GM11168 (cell line): ENCODE results near the gene CTBP1.

Experiments
- in situ Hi-C: fragments of 300-500 bp; cut with MboI; formaldehyde crosslinking; loops from one replicate; pipeline ENCODE4 v1.12.0; 2022; ENCODE audit warnings: low sequenced_read_pairs; ENCODE audit not compliant: unreplicated experiment

CTBP1 gene

DNA sequence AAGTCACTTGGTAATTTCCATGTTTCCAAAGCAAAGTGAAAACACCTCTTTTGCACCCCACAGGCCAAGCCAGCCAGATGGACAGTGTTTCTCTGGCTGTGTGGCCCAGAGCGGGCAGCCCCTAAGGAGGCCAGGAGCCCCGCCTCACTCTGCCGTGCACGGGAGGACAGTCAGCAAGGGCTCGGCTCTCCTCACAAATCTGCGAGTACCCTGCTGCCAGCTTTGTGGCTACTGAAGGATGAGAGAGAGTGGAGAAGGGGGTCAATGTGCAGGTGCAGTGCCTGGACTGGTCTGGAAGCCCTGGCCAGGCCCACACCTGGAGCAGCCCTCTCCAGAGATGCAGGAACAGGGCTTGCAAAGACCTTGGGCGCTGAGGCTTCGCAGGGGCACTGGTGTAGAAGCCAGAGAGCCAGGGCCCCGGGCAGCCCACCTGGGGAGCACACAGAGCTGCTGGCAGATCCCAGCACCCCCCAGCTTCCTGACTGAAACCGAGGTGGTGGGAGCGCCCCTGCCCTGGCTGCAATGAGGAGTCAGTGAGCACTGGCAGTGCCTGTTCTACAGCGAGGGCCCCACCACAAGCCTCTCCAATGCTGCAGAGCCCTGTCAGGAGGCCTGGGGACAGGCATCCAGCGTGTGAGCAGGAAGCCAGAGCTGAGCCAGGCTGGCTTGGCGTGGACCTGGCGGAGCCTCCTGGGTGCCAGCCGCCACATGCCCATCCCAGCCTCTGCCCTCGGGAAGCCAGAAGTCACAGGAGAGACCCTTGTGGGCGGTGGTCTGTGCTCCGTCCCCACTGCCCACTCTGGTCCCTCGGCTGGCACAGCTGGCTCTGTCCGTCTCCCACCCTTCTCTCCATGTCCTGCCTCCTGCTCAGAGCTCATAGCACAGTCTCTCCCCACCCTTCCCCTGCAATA is 80.5 kb downstream of the CTBP1 start:
- in situ Hi-C loops, result loop anchor here (10.0 kb wide), 1 partner anchor 96 kb away; no protein-coding TSS in a partner anchor

DNA sequence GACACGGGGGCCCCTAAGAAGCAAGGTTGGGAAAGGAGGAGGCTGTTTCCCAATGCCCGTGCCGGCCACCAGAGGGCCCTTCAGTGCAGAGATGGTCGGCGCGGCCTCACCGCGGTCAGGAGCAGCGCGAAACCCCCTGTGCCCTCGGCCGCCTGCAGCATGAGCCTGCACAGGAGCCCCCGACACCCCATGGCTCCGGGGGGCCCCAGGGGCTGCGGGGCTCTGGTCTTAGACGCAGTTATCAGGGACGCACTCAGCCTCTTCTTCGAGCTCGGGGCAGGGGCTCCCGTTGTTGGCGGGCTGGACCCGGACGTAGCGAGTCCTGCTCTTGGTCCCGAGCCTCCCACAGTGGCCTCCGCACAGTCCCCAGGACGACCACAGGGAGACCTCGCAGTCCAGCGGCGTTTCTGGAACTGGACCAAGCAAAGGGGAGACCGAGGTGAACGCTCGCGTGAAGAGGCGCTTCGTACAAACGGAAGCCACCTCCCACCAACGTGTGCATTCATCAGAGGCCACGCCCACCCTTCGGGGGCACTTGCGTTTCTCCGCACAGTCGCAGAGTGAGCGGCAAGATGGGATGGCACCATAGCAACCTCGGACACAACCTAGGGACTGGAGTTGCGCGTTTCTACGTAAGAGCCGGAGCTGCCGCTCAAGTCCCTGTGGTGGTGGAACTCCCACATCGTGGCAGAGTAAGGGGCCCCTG is 81.5 kb downstream of the CTBP1 start:
- in situ Hi-C loops, result loop anchor here (10.0 kb wide), 1 partner anchor 97 kb away; no protein-coding TSS in a partner anchor

DNA sequence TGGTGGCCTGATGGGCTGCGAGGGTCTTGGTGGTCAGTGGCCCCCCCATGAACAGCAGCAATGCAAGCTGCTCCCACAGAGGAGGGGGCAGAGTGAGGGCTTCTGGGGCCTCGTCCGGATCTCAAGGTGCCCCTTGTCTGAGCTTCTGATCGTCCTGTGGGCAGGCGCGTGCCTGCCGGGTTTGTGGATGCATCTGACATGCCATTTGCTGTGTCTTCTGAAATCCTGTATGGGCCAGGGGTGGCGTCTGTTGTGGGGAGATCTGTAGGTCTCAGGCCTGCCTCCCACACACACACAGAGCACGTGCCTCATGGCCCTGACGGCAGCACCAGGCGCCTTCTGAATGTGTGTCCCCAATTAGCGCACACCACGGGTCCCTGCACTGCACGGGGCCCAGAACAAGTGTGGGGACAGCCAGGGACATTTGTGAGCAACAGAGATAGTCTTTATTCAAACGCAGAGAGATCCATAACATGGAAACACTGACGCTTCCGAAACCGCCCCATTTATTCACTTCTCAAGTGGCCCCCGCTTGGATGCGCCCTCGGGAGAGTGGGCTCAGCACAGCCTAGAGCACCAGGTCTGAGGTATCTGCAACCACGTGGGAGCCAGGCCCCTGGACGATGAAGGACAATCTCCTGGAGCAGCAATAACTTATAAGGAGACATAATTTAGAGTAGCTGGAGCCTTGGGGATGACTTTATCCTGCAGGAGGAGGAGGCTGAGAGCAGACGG is 82.3 kb downstream of the CTBP1 start:
- in situ Hi-C loops, result loop anchor here (10.0 kb wide), 1 partner anchor 98 kb away; no protein-coding TSS in a partner anchor

DNA sequence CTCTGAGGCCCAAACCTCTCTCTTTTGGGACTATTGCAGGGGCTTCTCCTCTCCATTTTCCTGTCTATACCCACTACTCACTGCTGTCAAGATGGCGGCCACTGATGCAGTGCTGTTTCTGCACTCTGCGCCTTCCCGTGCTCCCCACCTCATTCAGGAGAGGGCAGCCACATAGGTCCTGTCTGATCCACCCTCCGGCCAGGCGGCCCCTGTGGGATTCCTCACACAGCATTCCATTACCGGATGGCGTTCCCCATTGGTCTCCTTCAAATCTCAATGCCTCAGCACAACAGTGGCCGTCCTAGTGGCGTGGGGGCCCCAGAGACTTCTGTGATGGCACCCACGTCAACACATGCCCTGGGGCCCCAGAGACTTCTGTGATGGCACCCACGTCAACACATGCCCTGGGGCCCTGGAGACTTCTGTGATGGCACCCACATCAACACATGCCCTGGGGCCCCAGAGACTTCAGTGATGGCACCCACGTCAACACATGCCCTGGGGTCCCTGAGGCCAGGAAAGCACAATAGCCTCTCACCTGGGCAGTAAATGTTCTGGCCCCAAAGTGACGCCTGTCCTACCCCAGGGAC is 83.9 kb downstream of the CTBP1 start:
- in situ Hi-C loops, result loop anchor here (10.0 kb wide), 1 partner anchor 100 kb away; no protein-coding TSS in a partner anchor

DNA sequence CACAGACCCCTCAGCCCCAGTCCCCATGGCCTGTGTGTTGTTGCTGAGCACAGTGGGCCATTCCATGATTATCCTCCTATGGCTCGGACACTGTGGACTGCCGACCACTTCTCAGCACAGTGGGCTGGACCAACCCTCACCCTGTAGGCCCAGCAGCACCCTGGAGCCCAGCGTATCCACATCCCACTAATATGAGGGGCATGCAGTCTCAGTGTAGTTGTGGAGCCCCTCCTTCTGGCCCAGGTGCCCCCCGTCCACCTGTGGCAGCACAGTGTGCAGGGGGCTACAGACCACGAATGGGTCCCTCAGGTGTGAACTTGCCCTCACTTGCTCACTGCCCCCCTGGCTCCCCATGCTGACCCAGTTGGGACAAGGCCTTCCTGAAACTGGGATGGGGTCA is 84.5 kb downstream of the CTBP1 start:
- in situ Hi-C loops, result loop anchor here (10.0 kb wide), 1 partner anchor 100 kb away; no protein-coding TSS in a partner anchor

DNA sequence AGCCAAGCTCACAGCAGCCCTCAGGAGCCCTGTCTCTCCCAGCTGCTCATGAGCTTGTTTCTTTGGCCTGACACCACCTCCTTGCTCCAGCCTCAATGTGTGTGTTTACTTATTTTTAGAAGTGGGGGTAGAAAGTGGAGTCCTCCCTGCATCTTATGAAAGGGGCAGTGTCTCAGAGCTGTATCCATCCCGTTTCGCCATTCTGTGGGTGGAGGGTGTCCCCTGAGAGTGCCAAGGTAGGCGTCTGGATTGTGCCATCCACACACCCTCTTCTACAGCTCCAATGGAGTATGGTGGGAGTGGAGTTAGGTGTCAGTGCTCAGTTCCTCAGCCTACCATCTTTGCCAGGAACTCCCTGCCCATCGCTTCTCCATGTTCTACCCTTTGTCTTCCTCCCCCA is 84.9 kb downstream of the CTBP1 start:
- in situ Hi-C loops, result loop anchor here (10.0 kb wide), 1 partner anchor 101 kb away; no protein-coding TSS in a partner anchor
